Hepatic stellate cell (primary cell): ENCODE results near the gene MRPL11.
"Not testable (repeated sequence)": the region's sequence is repeated elsewhere in the genome, so short reads cannot be mapped to it uniquely, and the experiment has no call there.

Experiments used
- DNase-seq: peaks from one replicate; pipeline ENCODE4 v3.0.0; 2011; ENCODE audit warnings: low spot score

MRPL11 gene

DNA sequence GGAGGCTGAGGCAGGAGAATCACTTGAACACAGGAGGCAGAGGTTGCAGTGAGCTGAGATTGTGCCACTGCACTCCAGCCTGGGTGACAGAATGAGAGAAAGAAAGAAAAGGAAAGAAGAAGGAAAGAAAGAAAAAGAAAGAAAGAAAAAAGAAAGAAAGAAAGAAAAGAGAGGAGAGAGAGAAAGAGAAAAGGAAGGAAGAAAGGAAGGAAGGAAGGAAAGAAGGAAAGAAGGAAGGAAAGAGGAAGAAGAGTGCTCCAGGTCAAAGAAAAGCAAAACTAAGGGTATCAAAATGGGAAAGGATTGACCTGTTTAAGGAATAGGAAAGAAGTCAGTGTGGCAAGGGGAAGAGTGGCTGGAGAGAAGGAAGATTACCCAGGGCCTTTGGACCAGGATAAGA, 7.4 kb downstream of the MRPL11 start:
- not testable (repeated sequence) for DNase-seq

DNA sequence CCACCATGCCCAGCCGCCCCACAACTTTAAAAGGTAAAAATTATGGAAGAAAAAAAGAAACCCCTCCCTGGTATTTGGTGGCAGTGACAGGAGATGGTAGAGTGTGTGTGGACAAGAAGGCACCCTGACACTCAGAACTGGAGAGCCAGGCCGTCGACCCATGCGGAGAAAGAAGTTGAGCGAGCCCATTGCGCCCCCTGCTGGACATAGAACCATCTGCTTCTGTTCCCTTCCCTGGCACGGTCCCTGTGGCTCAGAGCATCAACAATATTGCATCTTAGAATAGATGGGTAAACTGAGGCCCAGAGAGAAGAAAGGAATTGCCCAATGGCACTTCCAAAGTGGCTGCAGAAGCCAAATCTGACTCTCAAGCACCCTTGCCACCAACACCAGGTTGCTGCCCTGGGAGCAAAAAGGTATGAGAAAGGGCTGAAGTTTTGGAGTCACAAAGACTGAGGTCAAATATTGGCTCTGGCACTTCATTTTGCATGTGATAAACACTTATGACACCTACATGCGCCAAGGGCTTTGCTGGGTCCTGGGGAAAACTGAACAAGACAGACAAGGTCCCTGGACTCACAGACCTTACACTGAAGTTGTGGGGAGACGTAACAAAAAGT, 8.6 kb downstream of the MRPL11 start:
- peak; percentile 82 for DNase-seq

GRCh38 chr11:66428933-66429332, 9.7 kb downstream of the MRPL11 start:
- DNase-seq = no peak

DNA sequence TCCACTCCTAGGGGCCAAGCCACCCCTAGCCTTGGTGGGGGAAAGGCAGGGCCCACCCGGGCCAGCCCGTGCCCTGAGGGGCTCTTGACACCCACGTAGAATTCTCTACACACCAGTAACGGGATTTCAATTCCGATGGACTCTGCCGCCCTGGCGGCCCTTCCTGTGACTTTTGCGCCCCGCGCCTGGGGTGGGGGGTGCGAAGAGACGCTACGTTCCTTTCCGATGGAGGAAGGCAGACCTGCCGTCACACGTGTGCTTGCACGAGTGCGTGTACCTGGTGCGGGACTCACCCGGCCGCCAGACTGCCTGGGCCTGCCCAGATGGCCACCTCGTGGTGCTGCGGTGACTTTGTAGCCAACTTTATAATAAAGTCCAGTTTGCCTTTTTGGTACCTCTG, 12.3 kb downstream of the MRPL11 start:
- DNase-seq = no peak

- DNase-seq = peak; percentile 91
Measured at GRCh38 chr11:66421492-66422205, 17.0 kb downstream of the MRPL11 start.

- DNase-seq = no peak
Measured at GRCh38 chr11:66420671-66421476, 17.8 kb downstream of the MRPL11 start, which contains the start of gene NPAS4. TSS of gene NPAS4 (plus strand) at chr11:66421035. CDS start at chr11:66421180, 145 bp downstream.

DNA sequence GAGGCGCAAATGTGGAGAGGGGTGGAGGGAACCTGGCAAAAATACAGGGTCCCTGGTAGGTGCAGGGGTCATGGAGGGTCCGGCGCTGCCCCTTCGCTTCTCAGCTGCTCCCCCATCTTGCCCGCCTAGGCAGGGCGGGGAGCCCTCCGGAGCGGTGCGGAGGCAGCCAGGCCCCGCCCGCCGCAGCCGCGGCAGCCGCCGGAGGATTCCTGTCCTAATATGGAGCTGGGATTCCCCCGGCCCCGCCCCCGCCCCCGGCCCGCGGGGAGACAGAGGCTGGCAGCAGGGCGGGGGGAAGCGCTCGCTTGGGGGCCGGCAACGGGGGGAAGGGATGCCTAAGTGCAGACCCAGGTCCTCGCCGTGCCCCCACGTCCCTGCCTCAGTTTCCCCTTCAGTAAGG, 18.8 kb downstream of the MRPL11 start:
- no peak for DNase-seq

GRCh38 chr11:66418986-66419308, 19.7 kb downstream of the MRPL11 start:
- no peak for DNase-seq

GRCh38 chr11:66418168-66418985, 20.3 kb downstream of the MRPL11 start:
- DNase-seq = peak; percentile 98

DNA sequence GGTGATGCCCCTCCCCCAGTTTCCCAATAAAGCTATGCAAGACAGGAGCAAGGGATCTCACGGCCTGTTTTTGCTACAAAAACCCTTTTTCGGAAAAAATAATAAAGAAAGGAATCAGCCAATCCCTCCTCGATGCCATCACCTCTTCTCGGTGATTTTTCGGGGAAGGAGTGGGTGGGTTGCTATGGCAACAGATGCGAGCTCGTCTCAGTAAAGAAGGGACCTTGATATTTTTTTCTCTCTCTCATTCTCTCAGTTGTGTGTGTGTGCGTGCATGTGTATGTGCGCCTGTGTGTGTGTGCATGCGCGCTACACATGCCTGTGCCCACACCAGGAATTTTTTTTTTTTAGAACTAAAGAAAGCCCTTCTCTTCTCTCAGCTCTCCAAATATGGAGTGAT, 21.6 kb downstream of the MRPL11 start:
- DNase-seq = no peak

DNA sequence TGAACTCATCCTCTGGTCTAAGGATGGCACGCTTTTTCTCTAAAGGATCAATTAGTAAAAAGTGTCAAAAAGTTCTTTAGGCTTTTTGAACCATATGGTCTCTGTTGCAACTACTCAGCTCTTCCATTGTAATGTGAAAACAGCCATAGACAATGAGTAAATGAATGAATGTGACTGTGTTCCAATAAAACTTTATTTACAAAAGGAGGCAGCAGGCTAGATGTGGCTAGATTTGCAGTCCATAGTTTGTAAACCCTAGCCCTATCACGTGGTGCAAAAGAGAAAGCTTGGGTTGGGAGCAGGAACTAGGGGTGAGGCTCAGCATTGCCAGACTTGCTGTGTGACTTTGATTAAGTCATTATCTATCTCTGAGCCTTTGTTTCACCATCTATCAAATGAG, 23.2 kb downstream of the MRPL11 start:
- DNase-seq = no peak

- DNase-seq = no peak
Measured at GRCh38 chr11:66414120-66414934, 24.3 kb downstream of the MRPL11 start.

- no peak for DNase-seq
Measured at GRCh38 chr11:66413167-66413566, 25.5 kb downstream of the MRPL11 start.

- no peak for DNase-seq
Measured at GRCh38 chr11:66412110-66412509, 26.5 kb downstream of the MRPL11 start.

DNA sequence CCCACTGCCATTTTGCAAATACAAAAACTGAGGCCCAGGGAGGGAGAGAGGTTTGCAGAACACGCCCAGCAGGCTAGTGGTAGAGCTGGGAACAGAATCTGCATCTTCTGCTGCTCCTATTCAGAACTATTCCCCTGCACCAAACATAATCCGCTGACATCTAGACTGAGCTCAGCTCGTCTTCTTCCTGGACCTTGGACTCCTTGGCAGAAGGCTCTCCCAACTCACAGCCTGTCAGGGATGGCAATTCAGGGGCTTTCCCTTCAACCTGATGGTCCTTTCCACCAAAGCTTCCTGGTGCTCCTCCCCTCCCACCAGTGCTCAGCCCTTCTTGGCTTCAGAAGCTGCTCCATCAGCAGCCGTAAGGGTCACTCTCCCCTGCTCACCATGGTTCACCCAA, 27.3 kb downstream of the MRPL11 start:
- DNase-seq = no peak

- no peak for DNase-seq
Measured at GRCh38 chr11:66410191-66410590, 28.5 kb downstream of the MRPL11 start.

DNA sequence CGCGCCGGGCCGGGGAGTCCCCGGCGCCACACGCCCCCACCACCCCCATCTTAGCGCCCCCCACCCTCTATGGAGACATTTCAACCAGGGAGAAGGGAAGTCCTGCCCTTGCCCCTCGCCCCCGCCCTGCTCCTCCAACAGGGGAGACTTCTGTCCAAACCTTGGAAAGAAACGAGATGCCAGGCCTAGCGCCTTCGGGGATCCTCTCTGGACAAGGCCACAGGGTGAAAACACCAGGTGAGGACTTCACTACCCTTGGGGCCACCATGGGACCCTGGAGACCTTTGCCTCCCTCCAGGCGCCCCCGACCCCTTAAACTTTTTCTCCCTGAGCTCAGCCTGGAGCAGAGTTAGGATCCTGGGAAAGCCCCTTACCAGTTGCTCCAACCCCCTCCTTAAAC, 29.4 kb downstream of the MRPL11 start:
- DNase-seq = no peak

DNA sequence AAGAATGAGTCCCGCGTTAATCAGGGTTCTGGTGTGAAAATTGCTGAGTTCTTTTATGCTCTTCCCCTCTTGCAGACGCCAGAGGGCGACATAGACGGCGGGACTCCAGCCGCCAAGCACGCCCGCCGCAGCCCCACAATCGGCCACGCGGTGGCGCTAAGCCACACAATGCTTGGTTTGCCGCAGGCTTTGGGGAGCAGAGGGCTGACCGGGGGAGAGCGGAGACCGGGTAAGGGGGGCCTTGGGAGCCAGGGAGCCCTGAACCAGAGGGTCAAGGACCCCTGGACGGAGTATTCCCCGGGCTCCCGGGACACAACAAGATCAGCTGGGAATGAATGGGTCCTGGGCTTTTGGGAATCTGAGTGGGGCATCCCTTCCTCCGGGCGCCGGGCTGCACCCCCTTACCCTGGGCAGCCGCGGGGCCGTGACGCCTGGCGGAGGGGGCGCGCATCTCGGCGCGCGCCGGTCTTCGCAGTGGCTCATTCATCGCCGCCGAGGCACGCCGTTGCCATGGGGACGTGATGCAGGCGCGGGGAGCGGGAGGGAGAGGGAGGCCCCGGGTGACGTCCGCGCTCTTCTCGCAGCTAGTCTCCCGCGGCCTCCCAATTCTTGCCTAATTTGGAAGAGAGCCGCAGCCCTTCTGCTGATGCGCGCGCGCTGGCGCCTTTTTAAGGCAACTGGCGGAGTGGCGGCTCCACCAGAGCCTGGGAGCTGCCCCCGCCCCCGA, 30.0 kb downstream of the MRPL11 start:
- DNase-seq = peak; percentile 97

DNA sequence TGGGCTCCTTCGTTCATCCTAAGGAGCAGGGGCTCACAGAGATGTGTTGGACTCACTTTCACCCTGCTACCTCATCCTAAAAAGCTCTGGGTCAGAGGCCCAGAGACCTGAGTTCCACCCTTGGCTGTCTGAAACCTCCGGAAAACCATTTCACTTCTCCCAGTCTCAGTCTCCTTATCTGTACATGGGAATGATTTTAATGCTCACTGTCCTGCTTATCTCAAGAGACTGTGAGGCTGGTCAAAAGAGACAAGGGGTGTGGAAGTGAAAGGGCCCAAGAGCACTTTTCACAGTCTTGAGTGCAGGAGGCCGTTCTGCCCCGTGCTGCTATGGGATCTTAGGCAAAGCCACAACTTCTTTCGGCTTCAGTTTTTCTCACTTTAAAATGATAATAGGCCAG, 31.0 kb downstream of the MRPL11 start:
- no peak for DNase-seq

DNA sequence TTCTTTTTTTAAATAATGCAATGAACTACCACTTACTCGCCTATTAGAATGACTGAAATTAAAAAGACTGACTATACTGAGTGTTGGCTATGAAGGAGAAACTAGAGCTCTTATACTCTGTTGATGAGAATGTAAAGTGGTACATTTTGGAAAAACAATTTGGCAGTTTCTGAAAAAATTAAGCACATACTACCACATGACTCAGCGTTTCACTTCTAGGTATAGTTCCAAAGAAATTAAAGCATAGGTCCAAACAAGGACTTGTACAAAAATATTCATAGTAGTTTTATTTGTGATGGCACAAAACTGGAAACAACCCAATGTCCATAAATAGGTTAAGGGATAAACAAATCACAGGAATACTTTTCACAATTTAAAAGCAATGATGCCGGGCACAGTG, 44.7 kb downstream of the MRPL11 start:
- DNase-seq = no peak

DNA sequence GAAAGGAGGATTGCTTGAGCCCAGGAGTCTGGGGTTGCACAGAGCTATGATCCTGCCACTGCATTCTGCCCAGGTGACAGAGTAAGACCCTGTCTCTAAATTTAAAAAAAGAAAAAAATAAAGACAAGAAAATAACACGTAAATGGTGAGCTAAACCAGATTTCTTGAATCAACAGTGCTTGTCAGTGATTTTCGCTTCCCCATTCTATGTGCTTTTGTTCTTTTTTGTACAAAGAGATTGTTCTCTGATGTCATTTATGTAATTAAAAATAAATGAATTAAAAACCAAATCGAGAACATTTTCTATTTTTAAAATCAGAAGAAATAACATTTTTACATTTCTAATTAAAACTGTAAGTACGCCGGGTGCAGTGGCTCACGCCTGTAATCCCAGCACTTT, 47.3 kb downstream of the MRPL11 start:
- no peak for DNase-seq
